C4-2B (cell line): Measurements from ENCODE around the gene ANKS1B.

Experiments
- CTCF ChIP-seq: fragments of 450-650 bp; conservative IDR thresholded peaks from 2 replicates; pipeline ENCODE4 v1.5.1; 2017; ENCODE audit warnings: mild to moderate bottlenecking
- ZFX ChIP-seq: fragments of 450-650 bp; IDR thresholded peaks from 2 replicates; pipeline ENCODE4 v1.6.1; 2017

- no peak for TF ChIP-seq CTCF
- no peak for TF ChIP-seq ZFX
These were observed 939.6 kb downstream of the ANKS1B start for GRCh38 chr12:99045158-99045557.
